ENCODE results near the gene MEI1.

The MEI1 gene

DNA sequence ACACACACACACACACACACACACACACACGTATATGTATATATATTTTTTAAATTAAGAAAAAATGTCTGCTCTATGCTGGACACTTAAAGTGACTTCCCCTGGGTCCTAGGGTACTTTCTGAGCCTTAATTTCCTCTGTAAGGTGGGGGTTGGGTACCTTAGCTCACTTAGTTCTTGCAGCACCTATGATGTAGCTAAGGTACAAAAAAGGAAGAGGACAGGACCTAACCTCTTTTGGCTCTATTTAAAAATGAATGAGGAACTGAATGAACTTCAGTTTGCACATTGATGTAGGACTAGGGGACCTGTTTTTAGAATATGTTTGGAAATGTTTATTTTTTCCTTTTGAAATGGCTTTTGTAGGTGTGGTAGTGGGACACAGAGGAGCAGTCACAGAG, 144.7 kb downstream of the MEI1 start:
- TF ChIP-seq, protein P1, sequence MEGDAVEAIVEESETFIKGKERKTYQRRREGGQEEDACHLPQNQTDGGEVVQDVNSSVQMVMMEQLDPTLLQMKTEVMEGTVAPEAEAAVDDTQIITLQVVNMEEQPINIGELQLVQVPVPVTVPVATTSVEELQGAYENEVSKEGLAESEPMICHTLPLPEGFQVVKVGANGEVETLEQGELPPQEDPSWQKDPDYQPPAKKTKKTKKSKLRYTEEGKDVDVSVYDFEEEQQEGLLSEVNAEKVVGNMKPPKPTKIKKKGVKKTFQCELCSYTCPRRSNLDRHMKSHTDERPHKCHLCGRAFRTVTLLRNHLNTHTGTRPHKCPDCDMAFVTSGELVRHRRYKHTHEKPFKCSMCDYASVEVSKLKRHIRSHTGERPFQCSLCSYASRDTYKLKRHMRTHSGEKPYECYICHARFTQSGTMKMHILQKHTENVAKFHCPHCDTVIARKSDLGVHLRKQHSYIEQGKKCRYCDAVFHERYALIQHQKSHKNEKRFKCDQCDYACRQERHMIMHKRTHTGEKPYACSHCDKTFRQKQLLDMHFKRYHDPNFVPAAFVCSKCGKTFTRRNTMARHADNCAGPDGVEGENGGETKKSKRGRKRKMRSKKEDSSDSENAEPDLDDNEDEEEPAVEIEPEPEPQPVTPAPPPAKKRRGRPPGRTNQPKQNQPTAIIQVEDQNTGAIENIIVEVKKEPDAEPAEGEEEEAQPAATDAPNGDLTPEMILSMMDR (IDR thresholded peaks at IDR 0.05; ENCODE audit: low read depth, low read length) = no peak
- Histone ChIP-seq H3K4me1 (peaks cover 20% of the 10 kb centered on the region), H3K9me3 (no peaks in the 10 kb centered on the region), H3K36me3 (peaks cover 66% of the 10 kb centered on the region), H3K27me3 (no peaks in the 10 kb centered on the region), H3K4me3 (ENCODE audit: low read depth, low read length) (no peak overlapping the region)
- no peak for DNase-seq

DNA sequence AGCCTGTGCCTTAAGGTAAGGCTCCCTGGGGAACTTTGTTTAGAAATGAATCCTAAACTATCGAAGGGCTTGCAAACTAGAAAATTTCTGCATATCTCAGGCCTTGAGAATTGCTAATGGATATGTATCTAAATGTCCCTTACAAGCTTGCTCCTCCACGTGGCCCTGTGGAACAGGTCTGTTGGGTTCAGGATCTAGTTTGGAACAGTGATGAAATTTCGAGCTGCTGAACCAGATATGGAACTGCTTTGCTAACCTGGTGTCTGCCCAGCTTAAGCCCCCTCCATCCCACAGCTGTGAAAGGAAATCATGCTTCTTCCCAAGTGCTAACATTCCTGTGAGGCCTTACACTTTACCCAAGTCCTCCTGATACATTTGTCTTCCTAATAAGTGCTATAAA, 145.2 kb downstream of the MEI1 start:
- Histone ChIP-seq H3K36me3 (peaks cover 66% of the 10 kb centered on the region), H3K4me1 (peaks cover 20% of the 10 kb centered on the region), H3K4me3 (ENCODE audit: low read depth, low read length) (no peak overlapping the region), H3K9me3 (no peaks in the 10 kb centered on the region), H3K27me3 (no peaks in the 10 kb centered on the region)
- TF ChIP-seq, protein P1 (IDR thresholded peaks at IDR 0.05; ENCODE audit: low read depth, low read length) = no peak
- no peak for DNase-seq

DNA sequence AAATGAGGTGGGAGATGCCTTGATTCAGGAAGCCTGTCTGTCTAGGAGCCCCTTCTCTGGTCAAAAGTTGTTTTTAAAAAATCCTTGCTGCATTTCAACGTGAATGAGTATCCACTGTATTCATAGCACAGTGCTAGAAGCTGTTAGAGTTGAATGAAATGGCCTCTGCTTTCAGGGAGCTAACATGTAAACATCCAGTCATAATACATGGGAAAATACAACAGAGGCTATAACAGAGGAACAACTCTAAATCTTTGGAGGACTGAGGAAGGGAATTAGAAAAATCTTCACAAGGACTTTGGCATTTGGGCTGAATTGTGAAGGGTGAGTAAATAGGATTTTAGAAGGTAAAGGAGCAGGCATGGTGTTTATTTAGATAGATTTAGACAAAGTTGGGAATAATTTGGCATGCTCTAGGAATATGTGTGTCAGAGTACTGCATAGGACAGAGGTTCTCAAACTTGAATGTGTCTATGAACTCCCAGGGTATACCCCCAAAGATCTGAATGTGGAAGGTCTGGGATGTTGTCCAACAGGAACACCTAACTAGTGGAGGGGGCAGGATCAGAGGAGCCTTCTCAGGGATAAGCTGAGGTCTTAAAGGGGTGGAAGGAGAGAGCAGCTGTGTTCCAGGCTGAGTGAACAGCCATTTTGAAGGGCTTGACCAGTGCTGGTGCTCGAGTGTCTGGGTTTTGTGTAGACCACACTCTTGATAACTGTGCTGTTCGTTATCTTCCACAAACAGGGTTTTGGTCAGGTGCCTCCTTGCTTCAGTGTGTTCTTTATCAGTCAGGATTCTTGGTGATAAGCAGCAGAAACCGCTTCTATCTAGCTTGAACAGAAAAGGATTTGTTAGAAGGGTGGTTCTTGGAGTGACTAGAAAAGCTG, 146.3 kb downstream of the MEI1 start:
- Histone ChIP-seq H3K36me3 (peaks cover 60% of the 10 kb centered on the region), H3K4me3 (ENCODE audit: low read depth, low read length) (no peak overlapping the region), H3K4me1 (peaks cover 20% of the 10 kb centered on the region), H3K27me3 (no peaks in the 10 kb centered on the region), H3K9me3 (no peaks in the 10 kb centered on the region)
- TF ChIP-seq, protein P1 (IDR thresholded peaks at IDR 0.05; ENCODE audit: low read depth, low read length) = no peak
- no peak for DNase-seq

DNA sequence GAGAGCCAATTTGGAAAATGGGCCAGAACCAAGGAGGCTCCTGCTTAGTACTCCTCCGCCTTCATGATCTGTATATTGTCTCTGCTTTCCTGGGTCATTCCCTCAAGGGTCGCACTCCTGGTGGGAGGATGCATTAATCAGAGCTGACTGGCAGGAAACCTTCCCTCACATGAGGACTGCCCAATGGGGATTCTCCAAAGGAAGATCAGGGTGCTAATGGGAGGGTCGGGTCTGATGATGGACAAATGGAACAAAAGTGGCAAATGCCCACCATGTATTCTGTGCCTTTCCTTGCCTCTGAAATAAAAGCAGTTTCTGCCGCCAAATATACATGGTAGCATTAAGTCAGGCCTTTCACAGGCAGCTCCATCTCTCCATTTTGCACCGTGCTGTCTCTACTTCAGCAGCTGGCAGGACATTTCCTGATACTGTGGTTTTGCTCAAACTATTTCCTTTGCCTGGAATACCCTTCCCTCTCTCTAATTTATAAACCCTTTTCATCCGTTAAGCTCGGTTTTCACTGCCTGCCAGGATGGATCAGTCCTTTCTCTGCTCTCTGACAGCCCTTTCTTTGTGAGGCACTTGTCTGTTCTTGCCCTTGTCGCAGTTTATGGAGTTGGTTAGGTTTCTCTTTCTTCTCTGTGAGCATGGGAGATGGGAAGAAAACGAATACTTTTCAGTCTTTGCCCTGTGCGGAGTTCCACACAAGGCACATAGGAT, 147.1 kb downstream of the MEI1 start:
- DNase-seq = no peak
- Histone ChIP-seq H3K4me3 (ENCODE audit: low read depth, low read length) (no peak overlapping the region), H3K4me1 (peaks cover 20% of the 10 kb centered on the region), H3K27me3 (no peaks in the 10 kb centered on the region), H3K9me3 (no peaks in the 10 kb centered on the region), H3K36me3 (peaks cover 55% of the 10 kb centered on the region)
- TF ChIP-seq, protein P1 (IDR thresholded peaks at IDR 0.05; ENCODE audit: low read depth, low read length) = no peak

DNA sequence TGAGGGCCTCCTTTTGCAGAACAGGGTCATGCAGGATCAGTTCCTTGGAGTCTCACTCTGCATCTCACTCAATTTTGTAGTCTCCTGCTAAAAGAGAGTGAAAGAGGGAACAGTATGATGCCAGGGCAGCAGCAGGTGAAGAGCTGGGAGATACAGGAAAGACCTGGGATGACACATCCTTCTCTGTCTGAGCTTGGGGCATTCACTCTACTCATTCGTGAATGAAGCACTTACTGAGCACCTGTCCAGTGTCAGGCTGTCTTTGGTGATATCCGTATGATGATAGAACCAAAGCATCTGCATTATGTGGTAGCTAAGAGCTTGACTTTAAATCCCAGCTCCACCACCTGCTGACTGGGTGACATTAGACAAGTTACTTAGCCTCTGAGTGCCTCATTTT, 148.0 kb downstream of the MEI1 start:
- TF ChIP-seq, protein P1 (IDR thresholded peaks at IDR 0.05; ENCODE audit: low read depth, low read length) = no peak
- Histone ChIP-seq H3K27me3 (no peaks in the 10 kb centered on the region), H3K4me3 (ENCODE audit: low read depth, low read length) (no peak overlapping the region), H3K4me1 (peaks cover 20% of the 10 kb centered on the region), H3K9me3 (no peaks in the 10 kb centered on the region), H3K36me3 (peaks cover 47% of the 10 kb centered on the region)
- no peak for DNase-seq

DNA sequence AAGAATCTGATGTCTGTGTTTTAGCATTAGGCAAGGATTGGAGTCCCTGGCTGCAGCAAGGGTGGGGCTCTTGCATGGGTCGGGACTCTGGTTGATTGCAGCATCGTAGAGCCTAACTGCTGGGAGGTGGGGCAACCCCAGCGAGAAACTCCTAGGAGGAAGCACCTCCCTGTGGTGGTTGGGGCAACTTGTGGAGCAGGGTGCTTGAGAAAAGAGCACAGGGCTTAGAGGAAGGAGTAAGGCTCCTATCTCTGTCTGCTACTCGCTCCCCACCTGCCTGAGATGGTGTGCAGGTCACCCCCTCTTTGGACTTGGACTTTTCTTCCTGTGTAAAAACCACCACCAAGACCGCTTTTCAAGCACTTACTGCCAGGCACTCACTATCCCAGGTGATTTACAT, 149.2 kb downstream of the MEI1 start:
- Histone ChIP-seq H3K4me1 (peaks cover 20% of the 10 kb centered on the region), H3K4me3 (ENCODE audit: low read depth, low read length) (no peak overlapping the region), H3K9me3 (no peaks in the 10 kb centered on the region), H3K27me3 (no peaks in the 10 kb centered on the region), H3K36me3 (peaks cover 42% of the 10 kb centered on the region)
- no peak for DNase-seq
- TF ChIP-seq, protein P1 (IDR thresholded peaks at IDR 0.05; ENCODE audit: low read depth, low read length) = no peak
